ENCODE results near the gene RPS6KA2. TPM values are rescaled to one million over a fixed set of nuclear protein-coding genes. Genes with fewer than 3 reads are reported as not detected.

The RPS6KA2 gene
- total RNA-seq, 1 donor from 2014 or later: 33.2 TPM

GRCh38 chr6:166446567-166447065 lies 180.4 kb downstream of the RPS6KA2 start:
- DNase-seq: no peak

DNA sequence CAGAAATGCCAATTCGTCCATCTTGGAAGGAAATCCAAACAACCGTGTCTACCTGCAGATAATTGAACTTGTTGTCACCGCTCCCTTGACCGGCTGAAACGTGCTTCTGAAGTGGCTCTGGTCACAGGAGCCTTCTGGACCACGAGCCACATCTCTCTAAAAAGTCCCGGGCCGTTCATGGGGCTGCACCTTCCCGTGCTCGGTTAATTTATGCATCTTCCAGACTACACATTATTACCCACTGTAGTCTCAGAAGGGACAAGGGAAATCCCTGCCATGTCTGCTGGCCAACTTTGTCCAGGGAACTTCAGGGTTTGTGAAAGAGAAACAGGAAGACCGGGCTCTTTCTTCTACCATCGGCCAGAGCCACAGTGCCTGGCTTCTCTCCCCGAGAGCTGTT lies 180.9 kb downstream of the RPS6KA2 start:
- DNase-seq: no peak

- no peak for DNase-seq
Measured at GRCh38 chr6:166444446-166444845, 182.6 kb downstream of the RPS6KA2 start.

- DNase-seq: no peak
Measured at GRCh38 chr6:166443166-166443565, 183.9 kb downstream of the RPS6KA2 start.

DNA sequence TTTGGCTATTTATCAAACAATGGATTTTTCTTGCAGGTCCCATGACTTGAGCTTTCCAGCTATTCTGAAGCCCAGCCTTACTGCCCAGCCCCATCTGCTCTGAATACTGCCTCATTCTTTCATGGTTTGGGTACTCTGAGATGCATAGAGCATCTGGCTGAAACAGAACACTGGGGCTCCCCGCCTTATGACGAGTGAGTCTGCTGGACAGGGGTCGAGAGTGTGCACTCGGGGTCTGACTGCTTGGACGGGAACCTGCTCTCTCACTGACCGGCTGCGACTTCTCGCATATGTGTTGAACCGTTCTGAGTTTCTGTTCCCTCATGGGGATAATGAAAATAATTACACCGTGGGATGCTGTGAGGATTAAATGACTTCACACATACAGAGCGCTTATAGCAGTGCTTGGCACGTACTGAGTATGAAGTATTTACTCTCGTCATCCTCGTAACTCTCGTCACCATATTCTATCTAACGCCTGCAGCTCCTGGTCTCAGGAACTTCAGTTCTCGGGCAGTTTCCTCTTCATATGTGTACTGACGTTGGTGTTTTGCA lies 184.8 kb downstream of the RPS6KA2 start:
- no peak for DNase-seq

GRCh38 chr6:166441325-166442078 lies 185.5 kb downstream of the RPS6KA2 start:
- DNase-seq: no peak

DNA sequence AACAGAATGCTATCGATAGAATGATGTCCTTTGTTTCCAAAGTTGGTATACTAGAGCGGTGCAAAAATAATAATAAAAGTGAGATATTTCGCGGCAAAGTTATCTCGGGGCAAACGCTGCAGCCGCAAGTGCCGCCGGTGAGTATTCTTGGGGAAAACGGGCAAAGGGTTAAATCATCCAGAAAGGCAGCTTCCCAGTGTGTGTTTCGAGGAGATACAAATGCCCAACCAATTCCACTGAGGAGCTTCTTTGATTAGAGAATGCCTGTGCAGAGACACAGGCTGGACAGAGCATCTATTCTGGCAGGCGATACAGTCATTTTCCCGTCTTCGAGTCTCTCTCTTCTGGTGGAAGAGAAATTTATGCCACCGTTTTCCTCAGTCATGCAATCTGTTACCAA lies 186.3 kb downstream of the RPS6KA2 start:
- DNase-seq: no peak

GRCh38 chr6:166440106-166440505 lies 186.9 kb downstream of the RPS6KA2 start:
- DNase-seq: no peak

DNA sequence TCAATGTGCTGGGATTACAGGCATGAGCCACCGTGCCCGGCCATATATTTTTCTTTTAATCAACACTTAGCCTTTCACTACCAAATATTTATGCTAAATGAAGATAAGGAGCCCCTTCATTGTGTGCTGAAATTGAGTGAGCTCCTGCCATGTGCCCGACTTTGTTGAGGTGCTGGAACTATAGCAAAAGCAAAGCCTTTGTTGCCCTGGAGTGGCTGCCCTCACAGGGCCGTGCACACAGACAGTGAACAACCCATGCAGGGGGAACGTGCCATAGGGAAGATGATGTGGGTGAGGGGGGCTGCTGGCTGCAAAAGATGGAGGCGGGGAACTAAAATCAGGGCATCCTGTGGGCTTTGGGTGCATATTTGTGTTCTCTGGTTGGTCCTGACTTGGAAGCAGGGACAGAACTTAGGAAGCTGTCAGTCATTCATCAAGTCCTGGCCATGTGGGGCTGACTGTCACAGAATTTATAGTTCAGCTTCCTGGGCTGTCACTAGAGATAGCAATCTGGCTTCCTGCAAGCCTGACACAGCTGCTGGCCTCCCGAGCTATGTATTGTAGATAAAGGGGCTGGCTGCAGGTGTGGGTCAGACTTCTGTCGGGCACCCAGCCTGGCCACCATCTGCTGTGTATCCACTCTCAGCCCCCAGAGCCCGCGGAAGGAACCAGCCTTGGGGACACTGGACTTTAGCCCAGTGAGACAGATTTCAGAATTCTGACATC lies 187.5 kb downstream of the RPS6KA2 start:
- DNase-seq: no peak

GRCh38 chr6:166438211-166438861 lies 188.7 kb downstream of the RPS6KA2 start:
- DNase-seq: no peak

DNA sequence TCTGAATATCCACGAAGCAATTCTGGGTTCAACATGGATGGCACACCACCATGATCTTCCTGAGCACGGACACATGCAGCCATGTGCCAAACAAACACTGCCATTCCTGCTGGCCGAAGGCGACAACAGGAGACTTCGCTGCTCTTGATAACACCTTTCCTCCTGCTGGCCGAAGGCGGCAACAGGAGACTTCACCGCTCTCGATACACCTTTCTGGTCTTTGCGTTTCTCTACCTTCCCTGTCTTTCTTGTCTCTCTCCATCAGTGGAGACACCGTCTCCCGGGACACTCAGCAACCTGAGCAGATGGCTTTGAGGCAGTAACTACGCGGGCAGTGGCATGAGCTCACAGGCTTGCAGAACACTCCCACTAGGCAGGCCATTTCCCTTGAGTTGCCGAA lies 189.4 kb downstream of the RPS6KA2 start:
- no peak for DNase-seq

GRCh38 chr6:166436195-166437139 lies 190.6 kb downstream of the RPS6KA2 start:
- DNase-seq: no peak

GRCh38 chr6:166435574-166435973 lies 191.5 kb downstream of the RPS6KA2 start:
- peak; percentile 45 for DNase-seq

DNA sequence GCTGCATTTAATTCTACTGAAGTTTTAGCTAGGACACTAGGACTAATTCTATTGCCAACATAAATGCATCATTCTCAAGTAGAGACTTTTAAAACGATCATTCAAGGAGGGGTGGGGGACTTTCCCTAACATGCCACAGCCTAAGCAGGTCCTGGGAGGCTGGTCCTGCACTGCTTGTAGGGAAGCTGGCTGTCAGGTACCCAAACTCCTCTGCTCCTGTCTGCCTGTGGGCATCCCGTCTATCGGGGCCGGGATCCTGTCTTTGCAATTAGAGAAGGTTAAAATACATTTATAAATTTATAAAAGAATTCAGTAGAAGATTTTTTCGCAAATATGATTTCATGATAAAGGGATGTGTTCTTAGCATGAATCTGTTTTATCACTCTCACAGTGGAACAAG lies 192.7 kb downstream of the RPS6KA2 start:
- no peak for DNase-seq

DNA sequence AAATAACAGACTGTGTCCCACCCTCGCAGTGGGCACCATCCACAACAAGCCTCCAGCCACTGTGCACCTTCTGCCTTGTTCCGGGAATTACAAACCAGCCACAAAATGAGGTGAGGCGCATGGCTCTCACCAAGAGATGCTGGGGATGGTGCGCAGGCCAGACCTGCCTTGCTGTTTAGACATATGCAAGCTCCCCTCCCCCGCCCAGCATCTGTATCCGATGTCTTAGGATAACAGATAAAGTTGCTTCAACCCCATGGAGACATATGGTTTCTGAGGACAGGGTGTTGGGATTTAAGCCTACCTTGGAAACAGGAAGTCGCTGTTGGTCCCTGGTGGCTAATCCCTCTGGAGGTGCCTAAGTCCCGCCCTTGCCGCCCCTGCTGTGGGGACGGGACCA lies 194.0 kb downstream of the RPS6KA2 start:
- no peak for DNase-seq

- DNase-seq: no peak
Measured at GRCh38 chr6:166430269-166430668, 196.8 kb downstream of the RPS6KA2 start.

DNA sequence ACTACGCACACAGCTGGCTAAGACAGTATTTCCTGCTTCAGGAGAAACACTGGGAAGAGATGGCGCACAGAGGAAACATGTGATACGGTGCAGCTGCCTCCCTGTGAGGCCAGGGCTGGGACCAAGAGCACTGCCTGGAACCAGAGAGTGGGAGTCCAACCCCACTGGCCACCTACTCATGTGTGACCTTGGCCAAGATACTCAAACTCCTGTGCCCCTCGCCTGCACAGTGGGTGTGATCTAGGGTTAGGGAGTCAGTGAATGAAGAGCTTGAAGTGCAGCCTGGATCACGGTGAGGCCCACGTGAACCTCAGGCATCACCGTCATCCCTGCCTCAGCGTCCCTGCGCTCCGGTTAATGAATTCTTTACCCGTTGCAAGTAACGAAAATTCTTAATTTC lies 202.6 kb downstream of the RPS6KA2 start:
- no peak for DNase-seq

- DNase-seq: no peak
Measured at GRCh38 chr6:166423781-166424180, 203.3 kb downstream of the RPS6KA2 start.

GRCh38 chr6:166423051-166423745 lies 203.9 kb downstream of the RPS6KA2 start:
- DNase-seq: no peak

DNA sequence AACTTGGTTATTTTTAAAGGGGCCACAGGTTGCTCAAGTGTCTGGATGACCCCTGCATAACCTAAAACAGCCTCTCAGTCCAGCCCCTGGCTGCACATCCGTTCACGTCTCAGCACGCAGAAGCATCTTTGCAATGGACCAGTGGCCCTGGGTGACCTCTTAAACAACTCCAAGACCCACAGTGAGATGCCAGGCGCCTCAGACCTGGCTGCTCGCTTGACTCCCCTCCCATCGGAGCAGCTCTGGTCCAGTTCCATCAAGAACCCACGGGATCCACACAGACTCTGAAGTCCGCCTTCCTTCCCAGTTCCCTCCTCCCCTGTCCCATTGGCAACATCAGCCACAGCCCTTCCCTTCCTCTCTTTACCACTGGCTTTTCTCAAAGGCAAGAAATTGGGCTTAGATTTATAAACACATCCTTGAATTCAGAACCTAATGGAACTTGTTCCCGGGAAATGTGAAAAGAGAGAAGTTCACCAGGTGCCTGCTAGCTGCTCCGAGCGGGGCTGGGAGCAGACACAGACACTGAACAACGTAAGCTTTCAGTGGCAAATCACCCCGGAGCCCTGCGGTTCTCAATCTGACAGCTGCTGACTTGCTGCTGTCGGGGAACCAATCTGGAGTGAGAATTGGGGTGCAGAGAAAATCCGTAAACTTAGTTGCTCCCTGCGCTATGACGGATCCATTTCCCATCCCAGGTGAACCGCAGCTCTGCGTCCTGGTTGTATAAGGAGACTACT lies 204.7 kb downstream of the RPS6KA2 start:
- no peak for DNase-seq

Measured in tongue (tissue), 2 donors.